GM12878 (cell line): Measurements from ENCODE around the gene CHN2. TPM values are rescaled to one million over a fixed set of nuclear protein-coding genes. Genes with fewer than 3 reads are reported as not detected.

Experiments
- ATAC-seq: fragments of 200-7000 bp; cut with Tn5 transposase; 3 replicates; pipeline ENCODE4 v1.9.1; 2020; ENCODE audit warnings: mild to moderate bottlenecking, moderate library complexity
- BruUV-seq: library from RNA; stranded (reverse); fragments of 400-500 nt; replicated peaks from 2 replicates; lab custom pipeline; 2021; lab: Mats Ljungman, UMichigan
- CTCF ChIA-PET: fragments of 300-600 bp; sonication (Branson Sonifier 250); formaldehyde crosslinking; extraction: SDS; loops from one replicate; lab custom pipeline; 2021; ENCODE audit warnings: inconsistent platforms; lab: Yijun Ruan, JAX
- POLR2A ChIA-PET: fragments of 350-600 bp; formaldehyde crosslinking; extraction: SDS; loops from one replicate; lab custom pipeline; 2021; ENCODE audit warnings: inconsistent platforms; lab: Charles Lee
- RAD21 ChIA-PET: fragments of 300-600 bp; sonication (Branson Sonifier 250); formaldehyde crosslinking; loops from one replicate; lab custom pipeline; 2023; ENCODE audit warnings: antibody characterized with exemption; ENCODE audit not compliant: unreplicated experiment; lab: Charles Lee
- SMC1A ChIA-PET: fragments of 300-600 bp; sonication (Branson Sonifier 250); formaldehyde crosslinking; loops from one replicate; lab custom pipeline; 2023; ENCODE audit not compliant: unreplicated experiment, uncharacterized antibody; lab: Charles Lee
- DNase-seq: peaks from one replicate; pipeline ENCODE4 v3.0.0-alpha.2; 2011; ENCODE audit warnings: low read depth, low spot score
- FAIRE-seq: peaks from 3 replicates; lab custom pipeline; 2011; peaks lifted over from hg19 to GRCh38; lab: Jason Lieb, UNC
- H2AFZ ChIP-seq: 2 replicates; pipeline ENCODE4 v1.6.0; 2011; ENCODE audit warnings: low read depth, low read length, control low read depth; ENCODE audit not compliant: control insufficient read depth
- H3K27ac ChIP-seq: 2 replicates; pipeline ENCODE4 v1.5.1; 2011; ENCODE audit warnings: control low read depth; ENCODE audit not compliant: control insufficient read depth, insufficient read depth
- H3K27me3 ChIP-seq, 2 experiments: replicated peaks in 1 of 2; 2 replicates each; pipeline versions ENCODE4 v1.6.0 to v1.6.1; 2011; ENCODE audit warnings: low read length in 1 of 2; ENCODE audit not compliant: control insufficient read depth in 2 of 2, insufficient read depth in 2 of 2
- H3K36me3 ChIP-seq, 2 experiments: 2 replicates each; pipeline ENCODE4 v1.5.1; 2011; ENCODE audit warnings: low read length in 1 of 2; ENCODE audit not compliant: control insufficient read depth in 2 of 2, insufficient read depth in 2 of 2
- H3K4me1 ChIP-seq: 2 replicates; pipeline ENCODE4 v1.6.1; 2011; ENCODE audit warnings: mild to moderate bottlenecking, low read length, moderate library complexity, mixed read lengths; ENCODE audit not compliant: control insufficient read depth, insufficient read depth
- H3K4me2 ChIP-seq: 2 replicates; pipeline ENCODE4 v1.6.0; 2011; ENCODE audit warnings: control low read depth; ENCODE audit not compliant: control insufficient read depth, insufficient read depth
- H3K4me3 ChIP-seq: fragments of 200-600 bp; sonication (generic); 2 replicates; pipeline ENCODE4 v1.5.1; 2016
- H3K79me2 ChIP-seq: 2 replicates; pipeline ENCODE4 v1.6.0; 2011; ENCODE audit warnings: low read length; ENCODE audit not compliant: control insufficient read depth, insufficient read depth
- H3K9ac ChIP-seq: 2 replicates; pipeline ENCODE4 v1.8.0; 2011; ENCODE audit warnings: low read length, control low read depth, mixed read lengths; ENCODE audit not compliant: control insufficient read depth, insufficient read depth
- H3K9me3 ChIP-seq: replicated peaks from 3 replicates; pipeline ENCODE4 v1.5.1; 2011; ENCODE audit warnings: mild to moderate bottlenecking, low read length; ENCODE audit not compliant: control insufficient read depth, insufficient read depth
- H4K20me1 ChIP-seq: 2 replicates; pipeline ENCODE4 v1.6.0; 2011; ENCODE audit not compliant: control insufficient read depth, insufficient read depth
- ATF7 ChIP-seq: fragments of 450-650 bp; IDR thresholded peaks from 2 replicates; pipeline ENCODE4 v1.6.1; 2016; ENCODE audit warnings: low read depth, mild to moderate bottlenecking
- CEBPZ ChIP-seq: fragments of 150-350 bp; IDR thresholded peaks from 2 replicates; pipeline ENCODE4 v1.6.1; 2016; ENCODE audit warnings: low read depth, low read length
- EGR1 ChIP-seq, 2 experiments: IDR thresholded peaks; 1 replicate in 1 of 2; 2 replicates in 1 of 2; pipeline ENCODE4 v1.6.1; 2011 to 2012; ENCODE audit warnings: low read depth in 2 of 2, low read length in 2 of 2, borderline replicate concordance in 1 of 2, mild to moderate bottlenecking in 1 of 2, moderate library complexity in 1 of 2
- EZH2 ChIP-seq: IDR thresholded peaks from 2 replicates; pipeline ENCODE4 v1.6.1; 2012; ENCODE audit warnings: low read depth, mild to moderate bottlenecking, control low read depth, inconsistent platforms, low read length, borderline replicate concordance; ENCODE audit not compliant: control insufficient read depth
- MEF2B ChIP-seq: fragments of 450-650 bp; IDR thresholded peaks from 2 replicates; pipeline ENCODE4 v1.6.1; 2018; ENCODE audit warnings: mild to moderate bottlenecking, moderate library complexity; ENCODE audit not compliant: partially characterized antibody, poor library complexity, severe bottlenecking
- MTA2 ChIP-seq: fragments of 450-650 bp; IDR thresholded peaks from 2 replicates; pipeline ENCODE4 v1.6.1; 2016; ENCODE audit warnings: low read depth, mild to moderate bottlenecking, moderate library complexity
- RFX5 ChIP-seq: IDR thresholded peaks from 2 replicates; pipeline ENCODE4 v1.6.1; 2011; ENCODE audit warnings: low read depth, low read length, improper control_type of control experiment
- SP1 ChIP-seq: IDR thresholded peaks from one replicate; pipeline ENCODE4 v1.6.1; 2011; ENCODE audit warnings: low read depth, low read length
- STAT3 ChIP-seq: IDR thresholded peaks from 2 replicates; pipeline ENCODE4 v1.6.1; 2011; ENCODE audit warnings: low read depth, low read length, improper control_type of control experiment
- SUPT20H ChIP-seq: IDR thresholded peaks from 2 replicates; pipeline ENCODE4 v1.6.1; 2011; ENCODE audit warnings: low read depth, mild to moderate bottlenecking, low read length, moderate library complexity, borderline replicate concordance; ENCODE audit not compliant: control insufficient read depth
- TCF12 ChIP-seq: IDR thresholded peaks from 2 replicates; pipeline ENCODE4 v1.6.1; 2011; ENCODE audit warnings: low read depth, mild to moderate bottlenecking, low read length
- YY1 ChIP-seq: IDR thresholded peaks from 2 replicates; pipeline ENCODE4 v1.6.1; 2011; ENCODE audit warnings: low read depth, mild to moderate bottlenecking, low read length
- ZNF622 ChIP-seq: fragments of 450-650 bp; IDR thresholded peaks from 2 replicates; pipeline ENCODE4 v1.6.1; 2017; ENCODE audit warnings: mild to moderate bottlenecking, inconsistent platforms
- WGBS: methylation state at CpG from one replicate; pipeline ENCODE4 v1.1.6; 2016; ENCODE audit warnings: low lambda C conversion rate; ENCODE audit not compliant: insufficient replicate concordance, insufficient coverage; ENCODE audit errors: missing lambda C conversion rate; 5-methylcytosine and 5-hydroxymethylcytosine counted together
- in situ Hi-C: fragments of 300-500 bp; cut with MboI; formaldehyde crosslinking; loops from 9 replicates; pipeline ENCODE4 v1.14.3; 2018; ENCODE audit warnings: mixed read lengths
- intact Hi-C: fragments of 100-400 bp; cut with micrococcal nuclease; formaldehyde crosslinking; loops from one replicate; pipeline ENCODE4 v1.14.2; 2022; ENCODE audit not compliant: unreplicated experiment
- polyA plus RNA-seq, 11 experiments: library from polyadenylated mRNA; depleted of rRNA in 4 of 11; unstranded in 6 of 11; stranded (reverse) in 5 of 11; fragments of >200 nt; fragmentation: Nextera tagmentation in 4 of 11; fragmentation: Illumina TruSeq in 1 of 11; extraction: Ambion mirVana in 4 of 11; extraction: Trizol in 1 of 11; gene quantifications; 1 replicate in 1 of 11; 2 replicates in 10 of 11; pipeline versions ENCODE4 v1.2.1 to v1.2.3, GENCODE V29; 2011 to 2016; ENCODE audit warnings: inconsistent platforms in 2 of 11, missing spikeins in 2 of 11, low read depth in 1 of 11
- total RNA-seq, 4 experiments: library from RNA; depleted of rRNA in 3 of 4; stranded (reverse); fragments of >200 nt in 3 of 4; fragmentation: Illumina TruSeq in 1 of 4; extraction: Trizol in 1 of 4; gene quantifications; 2 replicates each; pipeline versions ENCODE4 v1.2.1 to v1.2.3, GENCODE V29; 2013 to 2021
- TF ChIP-seq, protein P1 (sequence below): fragments of 450-650 bp; IDR thresholded peaks from 2 replicates; pipeline ENCODE4 v1.6.1; 2018; ENCODE audit warnings: borderline replicate concordance, mild to moderate bottlenecking; ENCODE audit not compliant: partially characterized antibody

The CHN2 gene
- total and polyA plus RNA-seq, 10 of the 15 experiments (the other 5 are each of a cell fraction or from before 2014, with no cell fraction given) = 0.11 to 3.8 (median 0.37) TPM; not detected in 2

DNA sequence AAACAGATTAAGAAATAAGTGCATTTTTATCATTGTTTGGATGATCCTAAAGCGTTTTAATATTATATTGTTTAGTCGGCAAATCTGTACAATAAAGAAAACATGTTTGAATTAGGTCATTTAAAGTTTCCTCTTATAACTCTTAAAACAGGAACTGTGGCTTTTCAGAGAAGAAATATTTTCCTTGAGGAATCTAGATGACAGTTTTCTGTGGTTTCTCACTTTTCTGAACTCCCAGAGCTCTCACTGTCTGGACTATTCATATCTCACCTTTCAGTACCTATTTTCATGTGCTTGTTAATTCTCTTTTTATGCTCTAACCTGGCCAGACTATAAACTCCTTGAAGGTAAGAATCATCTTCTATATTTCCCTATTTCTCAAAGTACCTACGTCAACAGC is 135.1 kb downstream of the CHN2 start (continued):
- TF ChIP-seq SUPT20H (no peak), EGR1 (IDR thresholded peaks at IDR 0.05; ENCODE audit: borderline replicate concordance in 1 of 2, low read depth in 2 of 2, low read length in 2 of 2) (no peak), RFX5 (no peak), MTA2 (peak; percentile 39), EZH2 (no peak)

- CTCF ChIA-PET = interaction anchor here (1.1 to 1.3 kb wide), 2 partner anchors 29 to 408 kb away, joined by 3 to 4 read pairs; no protein-coding TSS in a partner anchor
- Histone ChIP-seq H3K79me2 (no peaks in the 10 kb centered on the region), H3K9ac (no peak overlapping the region), H3K27ac (no peak overlapping the region), H3K27me3 (peaks cover 0 to 1% of the 10 kb centered on the region in 2 experiments; a peak in 1 of 4 replicates), H2AFZ (no peak overlapping the region), H3K9me3 (no peaks in the 10 kb centered on the region; the same call in 2 of the 3 replicates), H3K36me3 (no peaks in the 10 kb centered on the region), H3K4me1 (no peaks in the 10 kb centered on the region), H3K4me3 (no peak overlapping the region), H3K4me2 (no peak overlapping the region), H4K20me1 (no peaks in the 10 kb centered on the region)
- ATAC-seq (no peak), DNase-seq (no peak), FAIRE-seq (no peak)
- RAD21 ChIA-PET = no interaction called here
- SMC1A ChIA-PET = interaction anchor here (1.9 kb wide), 1 partner anchor 9 kb away, joined by 4 read pairs; no protein-coding TSS in a partner anchor
- intact Hi-C loops (no loop called here), in situ Hi-C loops (no loop called here)
- 75% methylated on average over 5 of the region's 5 CpGs for WGBS
- TF ChIP-seq, protein P1, sequence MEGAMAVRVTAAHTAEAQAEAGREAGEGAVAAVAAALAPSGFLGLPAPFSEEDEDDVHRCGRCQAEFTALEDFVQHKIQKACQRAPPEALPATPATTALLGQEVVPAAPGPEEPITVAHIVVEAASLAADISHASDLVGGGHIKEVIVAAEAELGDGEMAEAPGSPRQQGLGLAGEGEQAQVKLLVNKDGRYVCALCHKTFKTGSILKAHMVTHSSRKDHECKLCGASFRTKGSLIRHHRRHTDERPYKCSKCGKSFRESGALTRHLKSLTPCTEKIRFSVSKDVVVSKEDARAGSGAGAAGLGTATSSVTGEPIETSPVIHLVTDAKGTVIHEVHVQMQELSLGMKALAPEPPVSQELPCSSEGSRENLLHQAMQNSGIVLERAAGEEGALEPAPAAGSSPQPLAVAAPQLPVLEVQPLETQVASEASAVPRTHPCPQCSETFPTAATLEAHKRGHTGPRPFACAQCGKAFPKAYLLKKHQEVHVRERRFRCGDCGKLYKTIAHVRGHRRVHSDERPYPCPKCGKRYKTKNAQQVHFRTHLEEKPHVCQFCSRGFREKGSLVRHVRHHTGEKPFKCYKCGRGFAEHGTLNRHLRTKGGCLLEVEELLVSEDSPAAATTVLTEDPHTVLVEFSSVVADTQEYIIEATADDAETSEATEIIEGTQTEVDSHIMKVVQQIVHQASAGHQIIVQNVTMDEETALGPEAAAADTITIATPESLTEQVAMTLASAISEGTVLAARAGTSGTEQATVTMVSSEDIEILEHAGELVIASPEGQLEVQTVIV = no peak
- TF ChIP-seq MEF2B = no peak
- TF ChIP-seq SP1 = no peak
- TF ChIP-seq CEBPZ = no peak
- no peak for TF ChIP-seq ATF7
- no peak for TF ChIP-seq TCF12
- TF ChIP-seq STAT3 = no peak
- no peak for TF ChIP-seq ZNF622
- TF ChIP-seq YY1 = no peak
- BruUV-seq = no TSS peak
- POLR2A ChIA-PET = no interaction called here
These were observed 135.6 kb downstream of the CHN2 start for GRCh38 chr7:29330136-29330535.
